ENCODE data around the gene NSUN4. TPM values are rescaled to one million over a fixed set of nuclear protein-coding genes. Genes with fewer than 3 reads are reported as not detected.
"Not testable (repeated sequence)": the region's sequence is repeated elsewhere in the genome, so short reads cannot be mapped to it uniquely, and the experiment has no call there.

The NSUN4 gene
- total RNA-seq, 2 experiments from 2014 or later = 28.5 to 29.3 TPM

DNA sequence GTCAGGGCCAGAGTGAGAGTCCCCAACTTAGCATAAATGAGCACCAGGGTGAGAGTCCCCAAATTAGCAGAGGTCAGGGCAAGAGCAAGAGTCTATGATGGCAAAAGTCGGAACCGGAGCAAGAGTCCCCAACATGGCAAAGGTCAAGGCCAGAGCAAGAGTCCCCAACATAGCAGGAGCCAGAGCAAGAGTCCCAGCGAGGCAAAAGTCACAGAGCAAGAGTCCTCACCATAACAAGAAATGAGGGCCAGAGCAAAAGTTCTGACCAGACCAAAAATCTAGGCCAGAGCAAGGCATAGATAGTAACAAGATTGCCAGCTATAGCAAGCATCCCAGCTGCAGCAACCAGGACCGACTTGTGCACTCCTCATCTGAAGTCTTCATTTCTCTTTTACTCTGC, 3.1 kb downstream of the NSUN4 start:
- ChIA-PET CTCF (interaction anchor here (0.7 kb wide), 1 partner anchor 41 kb away, joined by 4 read pairs; the partner anchor contains the start of genes LRRC41 and UQCRH), POLR2A (interaction anchor here (1.1 kb wide), 1 partner anchor 36 kb away, joined by 4 read pairs; no protein-coding TSS in a partner anchor)
- Mint-ChIP-seq H3K9me3 (no peaks in the 10 kb centered on the region), H3K4me3 (no peak overlapping the region), H3K27me3 (no peaks in the 10 kb centered on the region), H3K27ac (peak overlapping the region; percentile 99), H3K4me1 (ENCODE audit: low read depth) (peaks cover 57% of the 10 kb centered on the region), H3K36me3 (ENCODE audit: low read depth) (peaks cover 60% of the 10 kb centered on the region)
- intact Hi-C loops (cut with micrococcal nuclease) = loop anchor here (5.0 kb wide), 1 partner anchor 41 kb away; the partner anchor contains the start of genes LRRC41 and UQCRH
- DNase-seq (no peak), ATAC-seq (no peak)
- TF ChIP-seq, protein P1, sequence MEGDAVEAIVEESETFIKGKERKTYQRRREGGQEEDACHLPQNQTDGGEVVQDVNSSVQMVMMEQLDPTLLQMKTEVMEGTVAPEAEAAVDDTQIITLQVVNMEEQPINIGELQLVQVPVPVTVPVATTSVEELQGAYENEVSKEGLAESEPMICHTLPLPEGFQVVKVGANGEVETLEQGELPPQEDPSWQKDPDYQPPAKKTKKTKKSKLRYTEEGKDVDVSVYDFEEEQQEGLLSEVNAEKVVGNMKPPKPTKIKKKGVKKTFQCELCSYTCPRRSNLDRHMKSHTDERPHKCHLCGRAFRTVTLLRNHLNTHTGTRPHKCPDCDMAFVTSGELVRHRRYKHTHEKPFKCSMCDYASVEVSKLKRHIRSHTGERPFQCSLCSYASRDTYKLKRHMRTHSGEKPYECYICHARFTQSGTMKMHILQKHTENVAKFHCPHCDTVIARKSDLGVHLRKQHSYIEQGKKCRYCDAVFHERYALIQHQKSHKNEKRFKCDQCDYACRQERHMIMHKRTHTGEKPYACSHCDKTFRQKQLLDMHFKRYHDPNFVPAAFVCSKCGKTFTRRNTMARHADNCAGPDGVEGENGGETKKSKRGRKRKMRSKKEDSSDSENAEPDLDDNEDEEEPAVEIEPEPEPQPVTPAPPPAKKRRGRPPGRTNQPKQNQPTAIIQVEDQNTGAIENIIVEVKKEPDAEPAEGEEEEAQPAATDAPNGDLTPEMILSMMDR (IDR thresholded peaks at IDR 0.05) = no peak

GRCh38 chr1:46344481-46344880, 3.9 kb downstream of the NSUN4 start:
- ChIA-PET CTCF (interaction anchor here (0.7 kb wide), 2 partner anchors 41 to 44 kb away, joined by 3 to 4 read pairs; partner anchors contain the start of genes LRRC41 and UQCRH), POLR2A (interaction anchor here (0.7 to 2.1 kb wide), 3 partner anchors 37 to 430 kb away, joined by 3 to 12 read pairs (median 4); partner anchors contain the start of genes LRRC41 and UQCRH)
- Mint-ChIP-seq H3K4me3 (no peak overlapping the region), H3K27ac (peak overlapping the region; percentile 39), H3K27me3 (no peaks in the 10 kb centered on the region), H3K4me1 (ENCODE audit: low read depth) (peaks cover 54% of the 10 kb centered on the region), H3K9me3 (no peaks in the 10 kb centered on the region), H3K36me3 (ENCODE audit: low read depth) (peaks cover 62% of the 10 kb centered on the region)
- intact Hi-C loops (cut with micrococcal nuclease) = loop anchor here (5.0 kb wide), 1 partner anchor 42 kb away; the partner anchor contains the start of genes LRRC41 and UQCRH
- TF ChIP-seq, protein P1 (IDR thresholded peaks at IDR 0.05) = no peak
- ATAC-seq = no peak
- DNase-seq = no peak

- H3K36me3 Mint-ChIP-seq (ENCODE audit: low read depth) = peaks cover 69% of the 10 kb centered on the region
- ATAC-seq (no peak), DNase-seq (no peak)
- ChIA-PET CTCF (interaction anchor here (0.9 kb wide), 1 partner anchor 11 kb away, joined by 3 read pairs; no protein-coding TSS in a partner anchor), POLR2A (interaction anchor here (0.7 to 2.1 kb wide), 2 partner anchors 42 to 430 kb away, joined by 3 to 12 read pairs; partner anchors contain the start of genes LRRC41 and UQCRH)
- H3K4me1 Mint-ChIP-seq (ENCODE audit: low read depth) = peaks cover 51% of the 10 kb centered on the region
- no peaks in the 10 kb centered on the region for H3K27me3 Mint-ChIP-seq
- TF ChIP-seq, protein P1 (IDR thresholded peaks at IDR 0.05) = no peak
- no peaks in the 10 kb centered on the region for H3K9me3 Mint-ChIP-seq
- peak overlapping the region; percentile 22 for H3K27ac Mint-ChIP-seq
- no peak overlapping the region for H3K4me3 Mint-ChIP-seq
- intact Hi-C loops (cut with micrococcal nuclease) = no loop called here
These were observed 4.7 kb downstream of the NSUN4 start for GRCh38 chr1:46345281-46345680.

GRCh38 chr1:46352363-46352762, 11.8 kb downstream of the NSUN4 start:
- Mint-ChIP-seq H3K9me3 (no peaks in the 10 kb centered on the region), H3K36me3 (ENCODE audit: low read depth) (peaks cover 44% of the 10 kb centered on the region), H3K27ac (no peak overlapping the region), H3K27me3 (no peaks in the 10 kb centered on the region), H3K4me3 (no peak overlapping the region), H3K4me1 (ENCODE audit: low read depth) (peaks cover 6% of the 10 kb centered on the region)
- TF ChIP-seq, protein P1 (IDR thresholded peaks at IDR 0.05) = no peak
- intact Hi-C loops (cut with micrococcal nuclease) = no loop called here
- ATAC-seq (no peak), DNase-seq (no peak)
- ChIA-PET POLR2A (interaction anchor here (1.4 kb wide), 1 partner anchor 10 kb away, joined by 4 read pairs; no protein-coding TSS in a partner anchor), CTCF (interaction anchor here (1.3 kb wide), 1 partner anchor 196 kb away, joined by 3 read pairs; no protein-coding TSS in a partner anchor)

- ATAC-seq; H3K27ac Mint-ChIP-seq; intact Hi-C loops (cut with micrococcal nuclease); CTCF ChIA-PET; DNase-seq; H3K9me3 Mint-ChIP-seq; H3K27me3 Mint-ChIP-seq; H3K4me3 Mint-ChIP-seq; H3K4me1 Mint-ChIP-seq (ENCODE audit: low read depth): not testable (repeated sequence)
- POLR2A ChIA-PET = interaction anchor here (1.2 kb wide), 1 partner anchor 9 kb away, joined by 3 read pairs; no protein-coding TSS in a partner anchor
- H3K36me3 Mint-ChIP-seq (ENCODE audit: low read depth) = peaks cover 33% of the 10 kb centered on the region
These were observed 15.3 kb downstream of the NSUN4 start for GRCh38 chr1:46355920-46356319.

All from activated CD8-positive, alpha-beta T cell treated with anti-CD3 and anti-CD28 coated beads for 36 hours (primary cell).